Measurements from ENCODE around the gene CST5.
"Not testable (repeated sequence)": the region's sequence is repeated elsewhere in the genome, so short reads cannot be mapped to it uniquely, and the experiment has no call there.

Gene CST5, protein sequence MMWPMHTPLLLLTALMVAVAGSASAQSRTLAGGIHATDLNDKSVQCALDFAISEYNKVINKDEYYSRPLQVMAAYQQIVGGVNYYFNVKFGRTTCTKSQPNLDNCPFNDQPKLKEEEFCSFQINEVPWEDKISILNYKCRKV

DNA sequence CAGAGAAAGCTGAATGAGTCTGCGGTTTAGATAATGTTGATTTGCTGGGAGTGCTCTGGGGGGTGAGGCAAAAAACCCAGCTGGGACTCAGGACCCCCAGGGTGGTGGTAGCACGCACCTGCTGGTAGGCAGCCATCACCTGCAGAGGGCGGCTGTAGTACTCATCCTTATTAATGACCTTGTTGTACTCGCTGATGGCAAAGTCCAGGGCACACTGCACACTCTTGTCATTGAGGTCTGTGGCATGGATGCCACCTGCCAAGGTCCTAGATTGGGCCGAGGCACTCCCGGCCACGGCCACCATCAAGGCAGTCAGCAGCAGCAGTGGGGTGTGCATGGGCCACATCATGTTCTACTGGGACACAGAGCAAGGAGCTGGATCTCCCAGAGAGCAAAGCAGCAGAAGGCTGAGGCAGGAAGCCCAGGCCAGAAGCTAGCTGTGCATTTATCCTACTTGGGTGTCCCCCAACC lies at the start of gene CST5:
Gene CST5 (minus strand): TSS at position 421 of the 471 bp plus-strand sequence. CDS start 72 bp downstream, at position 349.
- no peak for DNase-seq

DNA sequence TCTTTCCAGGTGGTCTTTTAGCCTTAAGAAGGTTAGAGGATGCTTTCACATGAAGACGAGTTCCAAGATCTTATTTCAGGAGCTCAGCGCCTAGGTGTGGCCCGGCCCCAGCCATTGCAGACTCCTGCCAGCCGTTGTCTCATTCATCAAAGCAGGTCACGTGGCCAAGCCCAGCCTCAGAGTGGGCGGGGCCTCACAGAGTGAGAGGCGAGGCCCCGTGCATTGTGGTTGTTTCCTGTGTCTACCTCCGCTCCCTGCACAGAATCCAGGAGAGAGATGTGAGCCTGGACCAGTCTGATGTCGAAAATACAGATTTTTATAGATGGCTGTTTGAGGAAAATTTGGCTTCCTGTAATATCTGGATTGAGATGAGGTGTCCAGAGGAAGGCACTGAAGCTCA lies 49.2 kb upstream of the CST5 start:
- no peak for DNase-seq

DNA sequence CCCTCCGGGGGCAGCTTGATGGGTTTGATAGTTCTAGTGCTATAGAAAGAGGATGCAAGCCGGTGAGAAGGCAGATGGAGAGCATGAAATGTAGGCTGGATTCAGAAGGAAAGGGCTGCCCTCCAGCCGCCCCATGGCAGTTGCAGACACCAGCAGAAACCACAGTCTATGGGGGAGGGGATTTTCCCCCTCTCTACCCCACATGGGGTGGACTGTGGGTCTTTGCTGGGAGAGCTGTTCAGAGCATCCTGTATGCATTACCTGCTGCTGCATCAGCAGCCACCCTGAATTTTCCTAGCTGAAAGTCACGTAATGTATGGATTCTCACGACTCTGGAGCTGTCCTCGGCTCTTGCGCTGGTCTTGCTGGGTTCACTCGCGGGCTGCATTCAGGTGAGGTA lies 48.8 kb upstream of the CST5 start:
- no peak for DNase-seq

DNA sequence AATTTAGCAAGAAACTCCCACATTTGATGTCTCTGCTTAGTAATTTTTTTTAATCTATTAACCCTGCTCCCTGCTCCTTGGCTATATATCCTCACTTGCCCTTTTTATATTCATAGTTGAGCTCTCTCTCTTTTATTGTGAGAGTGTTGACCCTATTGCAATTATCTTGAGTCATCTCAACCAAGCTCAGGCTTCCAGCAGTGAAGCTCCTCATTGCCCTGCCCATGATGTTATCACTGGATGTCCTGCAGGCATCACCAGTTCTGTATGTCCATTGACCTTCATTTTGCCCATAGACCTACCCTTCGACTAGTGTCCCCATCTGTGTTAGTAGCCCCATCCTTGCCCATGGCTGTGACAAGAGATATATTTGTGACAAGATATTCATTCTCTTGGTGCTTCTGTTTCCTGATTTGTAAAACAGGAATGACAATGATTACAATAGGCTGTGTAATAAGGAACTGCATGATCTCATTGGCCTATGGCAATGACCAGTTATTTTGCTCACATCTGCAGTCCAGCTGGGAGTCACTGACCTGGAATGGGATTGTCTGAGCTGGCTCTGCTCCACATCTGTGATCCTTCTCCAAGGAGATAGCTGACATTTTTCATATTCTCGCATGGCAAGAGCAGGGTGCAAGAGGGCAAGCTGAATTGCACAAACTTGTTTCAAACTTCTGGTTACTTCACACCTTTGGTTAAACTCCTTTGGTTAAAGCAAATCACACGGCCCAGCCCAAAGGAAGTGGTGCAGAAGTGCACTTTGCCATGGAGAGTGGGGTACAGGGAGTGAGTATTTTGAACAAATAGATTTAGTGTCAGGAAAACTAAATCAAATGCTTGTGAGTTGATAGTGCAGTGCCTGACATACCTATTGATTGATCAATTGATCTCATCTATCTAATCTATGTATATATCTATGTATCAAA lies 47.7 kb upstream of the CST5 start:
- no peak for DNase-seq

DNA sequence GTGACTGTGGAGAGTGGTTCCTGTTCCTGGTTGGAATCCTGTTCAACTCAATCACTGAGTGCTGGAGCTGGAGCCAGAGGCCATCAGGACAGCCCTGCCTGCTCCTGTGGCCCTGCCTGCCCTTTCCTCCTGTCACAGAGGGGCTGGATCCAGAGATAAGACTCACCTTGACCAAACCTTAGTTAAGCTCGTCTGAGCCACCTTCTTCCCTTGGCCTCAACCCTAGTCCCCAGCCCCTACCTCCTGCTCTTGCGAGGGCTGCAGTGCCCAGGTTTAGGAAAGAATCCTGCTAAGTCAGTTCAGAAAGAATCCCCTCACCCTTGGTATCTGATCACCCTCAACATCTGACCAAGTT lies 47.0 kb upstream of the CST5 start:
- no peak for DNase-seq

DNA sequence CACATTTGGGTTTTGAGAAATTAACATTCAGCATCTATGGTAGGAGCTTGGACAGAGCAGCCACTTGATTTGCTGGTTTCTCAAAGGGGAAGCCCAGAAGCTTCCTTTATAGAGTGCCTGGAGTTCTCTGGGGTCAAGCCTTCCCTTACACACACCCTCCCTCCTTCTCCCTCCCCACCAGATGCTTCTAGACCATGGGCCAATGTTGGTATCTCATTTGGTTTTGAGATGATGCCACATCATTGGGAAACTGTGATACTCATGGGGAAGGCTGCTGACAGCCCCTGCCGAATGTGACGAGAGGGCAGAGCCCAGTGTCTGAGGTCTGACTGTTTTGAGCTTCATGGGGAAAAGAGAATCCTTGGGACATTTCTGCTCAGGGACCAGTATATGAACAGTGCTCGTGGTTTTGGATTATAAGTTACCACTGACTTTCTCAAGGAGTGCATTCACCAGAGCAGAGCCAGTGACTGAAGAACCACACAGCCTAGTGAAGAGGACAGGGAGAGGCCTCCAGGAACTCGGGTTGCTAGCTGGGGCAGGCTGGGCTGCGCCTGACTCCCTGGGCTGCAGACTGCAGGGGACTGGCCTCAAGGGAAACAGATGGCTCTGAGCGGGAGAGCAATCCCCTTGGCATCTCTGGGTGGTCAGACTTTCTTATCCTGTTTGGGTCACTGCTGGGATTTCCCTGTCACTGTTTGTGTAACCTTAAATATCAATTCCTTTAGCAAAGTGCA lies 46.4 kb upstream of the CST5 start:
- no peak for DNase-seq

DNA sequence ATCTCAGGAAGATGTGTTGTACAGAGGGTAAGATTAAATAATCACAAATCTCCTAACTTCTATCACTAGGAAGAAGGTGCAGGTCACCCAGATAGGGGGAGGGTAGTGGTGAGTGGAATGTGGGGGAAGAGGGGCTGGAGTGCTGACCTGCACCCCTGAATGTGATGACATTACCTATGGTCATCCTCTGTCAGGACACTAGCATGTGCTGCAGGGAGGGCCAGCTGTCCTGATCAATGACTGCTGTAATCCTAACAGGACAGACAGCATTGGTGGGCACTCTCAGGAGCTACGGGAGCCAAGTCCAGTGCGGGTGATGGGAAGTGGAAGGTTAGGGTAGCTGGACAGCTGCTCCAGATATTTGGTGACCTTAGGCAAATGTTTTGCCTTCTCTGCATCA lies 45.2 kb upstream of the CST5 start:
- DNase-seq = no peak

DNA sequence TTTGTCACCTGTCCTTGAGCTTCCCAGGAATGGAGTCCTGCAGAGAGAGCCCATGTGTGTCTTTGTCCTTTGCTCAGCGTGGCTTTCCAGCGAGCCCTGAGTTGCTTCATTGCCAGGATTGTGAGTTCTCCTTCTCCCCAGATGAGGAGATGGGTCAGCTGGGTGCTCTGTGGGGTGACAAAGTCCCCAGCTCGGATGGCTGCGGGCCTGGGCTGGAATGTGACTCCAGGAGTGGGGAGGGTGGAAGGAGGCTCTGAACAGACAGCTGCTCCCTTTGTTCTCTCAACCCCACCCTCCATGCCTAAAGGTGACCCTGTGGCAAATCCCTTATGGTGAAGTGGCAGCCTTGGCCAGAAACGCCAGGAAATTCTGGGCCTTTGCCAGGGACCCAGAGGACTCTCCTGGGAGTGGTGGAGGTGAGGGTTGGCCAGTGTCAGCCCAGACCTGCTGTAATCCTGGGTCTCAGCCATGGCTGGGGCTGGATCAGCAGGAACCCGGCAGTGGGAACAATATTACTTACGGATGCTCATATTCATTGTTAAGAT lies 44.4 kb upstream of the CST5 start:
- no peak for DNase-seq

DNA sequence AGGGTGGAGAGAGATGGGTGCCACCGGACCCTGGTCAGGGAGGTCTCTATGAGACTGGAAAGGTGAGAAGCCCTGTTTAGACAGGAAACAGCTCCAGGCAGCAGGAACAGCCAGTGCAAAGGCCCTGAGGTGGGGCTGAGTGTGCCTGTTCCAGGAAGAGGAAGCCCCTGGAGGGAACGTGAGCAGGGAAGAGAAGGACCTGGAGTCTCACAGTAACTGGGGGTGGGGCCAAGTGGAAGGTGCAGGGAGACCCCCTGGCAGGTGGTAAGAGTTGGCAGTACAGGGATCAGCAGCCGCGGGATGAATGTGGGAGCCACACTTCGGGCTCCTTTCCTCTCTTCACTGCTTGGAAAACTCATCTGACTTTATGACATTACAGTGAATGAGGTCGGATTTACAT lies 43.8 kb upstream of the CST5 start:
- no peak for DNase-seq

DNA sequence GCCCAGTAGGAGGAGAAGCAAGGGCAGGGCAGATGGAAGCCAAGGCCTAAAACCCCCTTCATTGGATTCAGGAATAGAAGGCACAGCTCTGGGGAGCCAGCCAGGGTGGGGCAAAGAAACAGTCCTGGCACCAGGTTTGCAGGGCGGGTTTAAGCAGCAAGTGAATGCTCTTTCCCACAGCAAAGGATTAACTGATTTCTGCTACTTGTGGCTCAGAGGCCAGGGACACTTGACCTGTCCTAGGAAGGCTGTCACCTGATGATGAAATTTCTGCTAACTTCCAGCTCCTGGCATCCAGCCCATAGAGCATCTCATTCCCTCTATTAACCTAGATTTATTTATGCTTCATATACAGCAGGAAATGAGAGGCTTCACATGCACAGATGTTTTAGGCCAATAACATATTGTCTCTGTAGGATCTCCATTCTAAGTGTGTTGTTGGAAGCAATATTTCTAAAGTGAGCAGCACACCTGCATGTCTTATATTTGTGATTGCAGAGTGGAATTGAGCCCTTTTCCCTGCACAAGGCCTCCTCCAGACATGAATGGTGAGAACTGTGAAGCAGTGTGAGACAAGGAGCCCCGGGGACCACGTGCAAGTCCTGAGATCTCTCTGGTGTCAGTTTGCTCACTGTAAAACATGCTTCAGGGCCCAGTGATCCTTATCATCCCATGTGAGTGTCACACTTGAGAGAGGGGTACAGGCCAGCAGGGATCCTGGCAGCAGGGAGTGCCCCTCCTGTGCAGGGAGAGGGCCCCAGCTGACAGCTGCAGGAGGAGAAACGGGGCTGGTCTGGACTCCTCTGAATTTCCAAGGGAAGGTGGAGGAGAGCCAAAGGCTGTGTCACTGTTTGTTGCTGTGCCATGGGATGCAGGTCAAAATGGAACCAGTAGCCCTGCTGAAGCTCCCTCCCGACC lies 41.1 kb upstream of the CST5 start:
- no peak for DNase-seq

DNA sequence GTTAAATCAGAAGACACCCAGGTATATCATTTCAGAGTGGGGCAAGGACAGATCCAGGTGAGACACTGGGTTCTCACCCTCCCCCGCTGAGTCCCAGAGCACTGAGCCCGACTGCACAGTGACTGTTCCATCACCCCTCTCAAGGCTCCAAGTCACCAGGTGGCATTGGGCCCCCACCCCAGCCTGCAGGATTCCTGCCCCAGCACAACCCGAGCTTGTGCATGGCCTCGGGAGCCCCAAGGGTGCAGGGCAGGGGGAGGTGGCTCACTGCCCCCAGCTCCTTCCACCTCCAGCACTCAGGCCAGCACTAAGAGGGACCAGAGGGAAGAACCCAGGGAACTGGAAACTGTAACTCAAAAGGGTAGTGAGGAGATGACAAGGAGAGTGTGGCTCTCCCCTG lies 39.3 kb upstream of the CST5 start:
- no peak for DNase-seq

DNA sequence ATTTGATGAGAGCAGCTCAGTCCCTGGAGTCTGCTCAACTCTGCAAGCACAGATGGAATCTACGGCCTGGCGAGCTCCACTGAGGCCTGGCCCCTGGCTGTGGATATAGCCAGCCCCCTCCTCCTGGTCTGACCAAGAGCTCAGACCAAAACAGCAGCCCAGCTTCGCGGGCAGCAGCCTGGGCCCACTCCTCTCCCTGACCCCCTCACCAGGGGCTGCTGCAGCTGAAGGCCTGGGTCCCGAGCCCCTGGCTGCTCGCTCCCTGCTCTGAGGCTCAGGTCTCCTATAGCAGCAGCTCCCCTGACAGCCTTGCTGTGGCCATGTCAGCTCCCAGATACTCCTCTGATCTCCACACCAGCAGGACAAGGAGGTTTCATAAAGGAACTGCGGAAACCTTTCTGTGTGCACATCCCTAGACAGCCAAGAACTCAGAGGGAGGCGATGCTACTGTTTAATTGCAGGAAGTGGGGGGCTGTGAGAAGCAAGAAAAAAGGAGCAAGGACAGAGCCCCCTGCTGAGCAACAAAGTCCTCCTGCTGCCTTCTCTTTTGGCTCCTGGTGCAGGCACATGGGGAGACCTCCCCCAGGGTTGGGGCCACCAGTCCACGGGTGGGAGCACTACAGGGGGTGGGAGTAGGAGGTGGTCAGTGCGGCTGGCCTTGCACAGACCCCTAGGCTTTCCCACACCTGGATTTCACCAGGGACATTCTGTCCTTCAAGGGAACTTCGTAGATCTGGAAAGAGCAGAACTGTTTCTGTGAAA lies 38.7 kb upstream of the CST5 start:
- no peak for DNase-seq

DNA sequence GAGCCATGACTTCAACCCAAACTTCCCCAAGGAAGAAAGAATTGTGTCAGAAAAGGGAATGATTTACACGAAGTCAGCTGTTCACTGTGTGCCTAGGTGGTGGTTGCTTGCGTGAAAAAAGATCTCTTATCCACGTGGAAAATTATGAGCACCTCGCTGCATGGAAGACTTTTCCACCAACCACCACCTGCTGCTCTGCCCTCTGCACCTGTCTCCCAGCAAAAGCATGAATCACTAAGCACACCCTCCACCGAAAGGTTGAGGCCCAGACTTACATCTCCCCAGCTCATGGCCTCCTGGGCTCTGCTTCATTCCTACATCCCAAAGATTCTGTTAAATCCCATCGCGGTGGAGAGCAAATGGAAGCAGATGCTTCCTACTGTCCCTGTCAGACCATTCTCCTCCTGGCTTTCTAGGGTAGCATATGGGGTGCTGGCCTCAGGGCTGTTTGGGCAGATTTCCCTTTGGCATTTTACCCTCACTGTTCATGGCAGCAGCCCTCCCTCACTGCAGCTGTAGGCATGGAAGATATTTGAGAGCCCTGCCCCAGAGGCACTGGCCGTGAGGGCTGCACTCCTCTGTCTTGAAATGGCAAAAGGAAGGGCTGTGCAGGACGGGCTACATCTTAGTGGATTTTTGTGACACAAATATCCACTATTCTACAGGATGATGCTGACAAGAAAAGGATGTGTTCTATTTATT lies 37.6 kb upstream of the CST5 start:
- DNase-seq = no peak

DNA sequence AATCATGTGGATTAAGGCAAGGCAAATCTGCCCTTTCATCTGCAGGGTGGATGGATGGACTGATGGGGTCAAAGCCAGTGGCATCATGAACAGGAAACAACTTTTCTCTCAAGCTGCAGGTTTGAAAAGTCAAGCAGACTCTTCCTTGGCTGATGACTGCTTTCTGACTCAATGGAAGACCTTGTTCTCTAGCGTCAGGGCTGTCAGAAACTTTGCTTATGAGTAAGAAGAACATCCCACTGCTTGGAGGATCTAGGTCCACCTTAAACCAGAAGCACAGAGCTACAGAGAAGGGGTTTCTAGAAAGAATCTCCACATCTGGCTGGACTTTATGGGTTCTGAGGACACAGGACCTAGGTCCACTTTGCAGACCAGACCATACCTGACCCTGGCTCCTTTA lies 36.3 kb upstream of the CST5 start:
- no peak for DNase-seq

DNA sequence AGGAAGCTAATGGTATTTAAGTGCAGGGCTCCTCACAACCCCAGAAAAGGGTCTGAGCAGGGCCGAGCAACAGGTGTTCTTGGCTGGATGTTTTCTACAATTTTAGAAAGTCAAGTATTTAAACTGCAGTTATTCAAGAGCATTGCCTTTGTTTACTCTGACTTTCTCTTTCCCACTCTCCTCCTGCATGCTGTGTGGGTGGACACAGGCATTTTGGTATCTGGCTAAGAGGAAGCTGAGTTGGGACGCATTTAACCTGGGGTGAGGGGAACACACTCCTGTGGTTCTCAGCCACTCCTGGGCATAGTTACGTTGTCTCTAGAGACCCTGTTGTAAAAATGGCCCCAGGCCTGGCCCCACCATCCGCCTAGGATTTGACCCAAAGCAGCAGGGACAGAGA lies 34.9 kb upstream of the CST5 start:
- DNase-seq = not testable (repeated sequence)

DNA sequence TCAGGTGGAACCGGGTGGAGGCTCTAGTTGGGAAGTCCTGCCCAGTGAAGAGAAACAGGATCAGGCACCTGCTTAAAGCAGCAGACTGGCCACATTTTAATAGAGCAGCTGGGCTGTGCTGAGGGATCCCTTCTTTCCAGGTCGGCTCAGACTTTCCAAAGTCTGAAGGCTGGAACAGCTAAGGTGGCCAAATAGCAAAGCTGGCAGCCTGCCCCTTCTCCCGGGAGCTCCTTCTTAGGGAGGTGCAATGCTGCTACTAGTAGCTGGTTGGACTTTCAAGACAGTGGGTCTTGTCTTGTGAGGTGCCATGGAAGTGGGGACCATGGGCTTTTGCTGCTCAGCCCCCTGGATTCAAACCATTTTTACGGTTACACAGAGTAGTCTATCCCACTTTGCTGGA lies 30.7 kb upstream of the CST5 start:
- no peak for DNase-seq

DNA sequence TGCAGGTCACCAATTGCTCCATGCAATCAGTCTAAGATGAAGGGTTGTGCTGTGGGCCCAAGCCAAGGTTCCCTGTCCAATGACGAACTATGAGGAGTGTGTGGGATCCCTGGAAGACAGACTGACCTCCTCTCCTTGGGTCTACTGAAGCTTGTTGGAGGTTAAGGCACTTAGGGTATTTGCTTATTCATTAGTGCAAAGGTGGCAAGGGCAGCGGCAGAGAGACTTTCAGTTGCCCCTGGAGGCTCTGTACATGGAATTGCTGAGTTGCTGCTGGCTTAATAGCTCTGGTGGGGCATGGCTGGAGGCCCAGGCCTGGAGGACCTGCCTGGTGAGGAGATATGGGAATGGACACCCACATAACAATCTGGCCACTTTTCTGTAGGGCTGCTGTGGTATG lies 29.8 kb upstream of the CST5 start:
- DNase-seq = no peak

DNA sequence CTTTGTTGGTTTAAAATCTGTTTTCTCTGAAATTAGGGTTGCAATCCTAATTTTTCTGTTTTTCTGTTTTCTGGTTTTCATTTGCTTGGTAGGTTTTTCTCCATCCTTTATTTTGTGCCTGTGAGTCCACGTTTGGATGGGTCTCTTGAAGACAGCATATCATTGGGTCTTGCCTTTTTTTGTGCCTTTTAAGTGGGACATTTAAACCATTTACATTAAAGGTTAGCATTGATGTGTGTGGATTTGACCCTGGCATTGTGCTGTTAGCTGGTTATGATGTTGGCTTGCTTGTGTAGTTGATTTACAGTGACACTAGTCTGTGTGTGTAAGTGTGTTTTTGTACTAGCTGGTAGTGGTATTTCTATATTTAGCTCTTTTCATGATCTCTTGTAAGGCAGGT lies 28.0 kb upstream of the CST5 start:
- DNase-seq = no peak

DNA sequence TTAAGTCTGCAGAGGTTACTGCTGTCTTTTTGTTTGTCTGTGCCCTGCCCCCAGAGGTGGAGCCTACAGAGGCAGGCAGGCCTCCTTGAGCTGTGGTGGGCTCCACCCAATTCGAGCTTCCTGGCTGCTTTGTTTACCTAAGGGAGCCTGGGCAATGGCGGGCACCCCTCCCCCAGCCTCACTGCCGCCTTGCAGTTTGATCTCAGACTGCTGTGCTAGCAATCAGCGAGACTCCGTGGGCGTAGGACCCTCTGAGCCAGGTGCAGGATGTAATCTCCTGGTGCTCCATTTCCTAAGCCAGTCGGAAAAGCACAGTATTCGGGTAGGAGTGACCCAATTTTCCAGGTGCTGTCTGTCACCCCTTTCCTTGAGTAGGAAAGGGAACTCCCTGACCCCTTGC lies 22.8 kb upstream of the CST5 start:
- DNase-seq = not testable (repeated sequence)

DNA sequence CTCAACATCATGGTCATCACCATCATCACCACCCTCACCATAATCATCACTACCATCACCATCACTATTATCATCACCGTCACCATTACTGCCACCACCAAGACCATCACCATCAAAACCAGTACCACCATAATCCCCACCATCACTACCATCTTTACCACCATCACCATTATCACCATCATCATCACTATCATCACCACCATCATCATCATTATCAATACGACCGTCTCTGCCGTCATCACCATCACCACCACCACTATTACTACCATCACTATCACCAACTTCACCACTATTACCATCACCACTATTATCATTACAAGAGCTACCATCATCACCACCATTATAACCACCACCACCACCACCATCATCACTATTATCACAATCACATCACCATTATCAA lies 11.3 kb upstream of the CST5 start:
- DNase-seq = not testable (repeated sequence)

DNA sequence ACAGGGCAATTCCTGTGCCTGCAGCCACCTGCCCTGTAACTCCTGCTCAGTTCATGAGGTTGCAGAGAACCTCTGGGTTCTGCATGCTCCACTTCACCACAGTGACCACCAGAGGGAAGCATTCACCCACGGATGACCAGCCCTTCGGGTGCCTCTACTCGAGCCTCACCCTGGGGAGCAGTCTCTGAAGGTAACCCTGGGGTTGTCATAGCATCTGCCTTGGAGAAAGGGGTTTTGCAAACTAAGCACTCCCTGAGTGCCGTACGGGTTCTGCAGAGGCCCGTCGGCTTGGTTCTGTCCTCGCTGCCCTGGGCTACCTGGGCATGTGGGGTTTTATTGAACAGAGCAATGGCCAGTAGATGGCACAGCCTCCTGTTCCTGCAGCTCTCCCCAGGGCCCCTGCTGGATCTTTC lies 10.2 kb upstream of the CST5 start:
- DNase-seq = no peak

Data from NCI-H1417 treated with DMSO at 0.1 percent for 48 hours (cell line).